Astrocyte (in vitro differentiated cells and primary cell): ENCODE measurements around the gene DSG3. TPM values are rescaled to one million over a fixed set of nuclear protein-coding genes. Genes with fewer than 3 reads are reported as not detected.

ENCODE experiments used
- DNase-seq: peaks from one replicate; pipeline ENCODE4 v3.0.0-alpha.2; 2010; ENCODE audit warnings: low read depth
- FAIRE-seq: peaks from 2 replicates; lab custom pipeline; 2011; peaks lifted over from hg19 to GRCh38; lab: Jason Lieb, UNC
- H2AFZ ChIP-seq: 2 replicates; pipeline ENCODE4 v1.6.0; 2012; ENCODE audit warnings: low read depth, low read length, inconsistent platforms
- H3K27ac ChIP-seq: 2 replicates; pipeline ENCODE4 v1.5.1; 2011; ENCODE audit warnings: low read depth, low read length, inconsistent platforms
- H3K27me3 ChIP-seq: 2 replicates; pipeline ENCODE4 v1.6.0; 2011; ENCODE audit warnings: low read length, inconsistent platforms; ENCODE audit not compliant: insufficient read depth
- H3K36me3 ChIP-seq: 2 replicates; pipeline ENCODE4 v1.5.1; 2011; ENCODE audit warnings: low read length, inconsistent platforms; ENCODE audit not compliant: insufficient read depth
- H3K4me1 ChIP-seq: 2 replicates; pipeline ENCODE4 v1.5.1; 2011; ENCODE audit warnings: low read length, inconsistent platforms; ENCODE audit not compliant: insufficient read depth
- H3K4me2 ChIP-seq: 2 replicates; pipeline ENCODE4 v1.6.0; 2012; ENCODE audit warnings: low read length, inconsistent platforms
- H3K4me3 ChIP-seq: 2 replicates; pipeline ENCODE4 v1.5.1; 2011; ENCODE audit warnings: low read depth, mild to moderate bottlenecking, low read length, inconsistent platforms; ENCODE audit not compliant: insufficient read depth
- H3K79me2 ChIP-seq: 2 replicates; pipeline ENCODE4 v1.6.0; 2012; ENCODE audit warnings: mild to moderate bottlenecking, low read length, inconsistent platforms; ENCODE audit not compliant: insufficient read depth
- H3K9ac ChIP-seq: 2 replicates; pipeline ENCODE4 v1.6.0; 2012; ENCODE audit warnings: mild to moderate bottlenecking, low read length, inconsistent platforms
- H3K9me3 ChIP-seq: 2 replicates; pipeline ENCODE4 v1.5.1; 2012; ENCODE audit warnings: low read depth, mild to moderate bottlenecking, low read length, inconsistent platforms; ENCODE audit not compliant: insufficient read depth
- H4K20me1 ChIP-seq: 2 replicates; pipeline ENCODE4 v1.6.0; 2012; ENCODE audit warnings: low read length, inconsistent platforms; ENCODE audit not compliant: insufficient read depth
- H3K27ac Mint-ChIP-seq: one replicate; pipeline ENCODE4 v1.8.0; 2021; ENCODE audit warnings: mild to moderate bottlenecking, mixed read lengths; ENCODE audit not compliant: unreplicated experiment
- H3K27me3 Mint-ChIP-seq: one replicate; pipeline ENCODE4 v1.8.0; 2021; ENCODE audit warnings: low read depth, mixed read lengths; ENCODE audit not compliant: unreplicated experiment
- H3K36me3 Mint-ChIP-seq: one replicate; pipeline ENCODE4 v1.8.0; 2021; ENCODE audit warnings: low read depth, mixed read lengths; ENCODE audit not compliant: unreplicated experiment
- H3K4me1 Mint-ChIP-seq: one replicate; pipeline ENCODE4 v1.8.0; 2021; ENCODE audit warnings: low read depth, mixed read lengths; ENCODE audit not compliant: unreplicated experiment
- H3K4me3 Mint-ChIP-seq: one replicate; pipeline ENCODE4 v1.8.0; 2021; ENCODE audit warnings: mild to moderate bottlenecking, moderate library complexity, mixed read lengths; ENCODE audit not compliant: unreplicated experiment
- H3K9me3 Mint-ChIP-seq: one replicate; pipeline ENCODE4 v1.8.0; 2021; ENCODE audit warnings: mild to moderate bottlenecking, mixed read lengths; ENCODE audit not compliant: unreplicated experiment
- CTCF ChIP-seq: IDR thresholded peaks from 2 replicates; pipeline ENCODE4 v1.5.1; 2011; ENCODE audit warnings: low read depth, mild to moderate bottlenecking, inconsistent platforms, low read length, moderate library complexity; ENCODE audit not compliant: insufficient read depth
- EZH2 ChIP-seq: IDR thresholded peaks from 2 replicates; pipeline ENCODE4 v1.6.1; 2012; ENCODE audit warnings: mild to moderate bottlenecking, low read length, inconsistent platforms; ENCODE audit not compliant: insufficient read depth
- total RNA-seq: library from RNA; stranded (reverse); gene quantifications from 2 replicates; pipeline ENCODE4 v1.2.1, GENCODE V29; 2021

The DSG3 gene
- total RNA-seq, 1 donor from 2014 or later = 0.64 TPM

DNA sequence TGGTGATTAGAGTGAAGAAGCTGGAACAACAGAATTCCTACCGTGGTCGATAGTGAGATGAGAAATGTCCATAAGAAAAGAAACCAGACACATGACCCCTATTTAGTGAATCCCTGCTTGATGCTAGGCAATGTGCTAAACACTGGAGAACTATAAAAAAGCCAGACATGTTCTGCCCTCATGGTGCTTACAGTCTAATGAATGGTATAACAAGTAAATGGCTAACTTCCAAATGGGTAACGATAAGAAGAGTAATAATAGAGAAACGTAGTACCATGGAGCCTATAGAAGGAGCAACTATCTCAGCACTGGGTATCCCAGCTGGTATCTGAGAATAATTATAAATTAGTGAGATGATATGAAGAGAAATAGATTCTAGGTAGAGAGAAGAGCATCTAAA lies 55.5 kb downstream of the DSG3 start:
- Histone ChIP-seq H4K20me1 (no peaks in the 10 kb centered on the region), H2AFZ (no peak overlapping the region), H3K4me3 (no peak overlapping the region), H3K36me3 (no peaks in the 10 kb centered on the region), H3K27ac (no peak overlapping the region), H3K9me3 (no peaks in the 10 kb centered on the region), H3K79me2 (peaks cover 22% of the 10 kb centered on the region), H3K4me1 (no peaks in the 10 kb centered on the region), H3K9ac (no peak overlapping the region), H3K27me3 (no peaks in the 10 kb centered on the region), H3K4me2 (no peak overlapping the region)
- Mint-ChIP-seq H3K36me3 (peaks cover 4% of the 10 kb centered on the region), H3K27me3 (no peaks in the 10 kb centered on the region), H3K9me3 (peaks cover 2% of the 10 kb centered on the region), H3K4me3 (no peak overlapping the region), H3K4me1 (peaks cover 11% of the 10 kb centered on the region), H3K27ac (no peak overlapping the region)
- no peak for TF ChIP-seq CTCF
- no peak for TF ChIP-seq EZH2
- FAIRE-seq (no peak), DNase-seq (no peak)

DNA sequence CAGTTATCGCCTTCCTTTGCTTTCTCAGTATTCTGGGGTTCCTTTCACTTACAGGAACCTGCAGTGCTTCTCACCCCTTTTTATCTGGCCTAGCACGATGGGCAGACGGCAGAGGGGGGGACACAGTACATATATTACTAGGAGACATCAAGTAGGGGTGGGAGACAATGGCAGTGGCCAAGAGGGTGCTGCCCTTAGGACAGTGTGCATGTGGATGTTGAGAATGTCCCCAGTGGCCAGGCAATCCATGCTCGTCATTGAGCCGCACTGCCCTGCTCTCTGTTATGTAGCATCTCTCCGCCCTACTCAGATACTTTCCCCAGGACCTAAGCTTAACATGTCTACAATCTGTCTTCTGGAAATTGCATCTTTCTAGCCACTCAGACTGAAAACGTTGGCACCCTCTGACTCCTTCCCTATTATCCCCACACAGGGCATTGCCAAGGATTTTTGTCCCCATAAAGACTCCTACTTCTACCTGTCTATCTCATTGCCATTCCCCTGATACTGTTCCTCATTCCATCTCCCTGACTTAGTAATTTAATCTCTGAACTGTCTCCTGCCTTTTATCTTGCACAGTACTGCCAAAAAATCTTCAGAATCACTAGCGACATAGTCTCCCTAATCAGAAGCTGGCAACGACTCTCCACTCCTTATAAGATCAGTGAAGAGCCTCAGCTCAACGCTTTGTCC lies 57.1 kb downstream of the DSG3 start:
- no peaks in the 10 kb centered on the region for H3K36me3 ChIP-seq
- no peak overlapping the region for H3K9ac ChIP-seq
- no peak overlapping the region for H3K27ac ChIP-seq
- H3K4me2 ChIP-seq = no peak overlapping the region
- H3K4me1 Mint-ChIP-seq = peaks cover 14% of the 10 kb centered on the region
- H2AFZ ChIP-seq = no peak overlapping the region
- TF ChIP-seq EZH2 (no peak), CTCF (no peak)
- H3K27me3 Mint-ChIP-seq = no peaks in the 10 kb centered on the region
- no peak for DNase-seq
- no peak overlapping the region for H3K4me3 Mint-ChIP-seq
- peaks cover 4% of the 10 kb centered on the region for H3K36me3 Mint-ChIP-seq
- no peaks in the 10 kb centered on the region for H3K9me3 ChIP-seq
- no peaks in the 10 kb centered on the region for H3K27me3 ChIP-seq
- H3K27ac Mint-ChIP-seq = no peak overlapping the region
- H3K4me1 ChIP-seq = no peaks in the 10 kb centered on the region
- FAIRE-seq = no peak
- H3K9me3 Mint-ChIP-seq = peaks cover 2% of the 10 kb centered on the region
- H3K79me2 ChIP-seq = peaks cover 17% of the 10 kb centered on the region
- no peak overlapping the region for H3K4me3 ChIP-seq
- no peaks in the 10 kb centered on the region for H4K20me1 ChIP-seq

DNA sequence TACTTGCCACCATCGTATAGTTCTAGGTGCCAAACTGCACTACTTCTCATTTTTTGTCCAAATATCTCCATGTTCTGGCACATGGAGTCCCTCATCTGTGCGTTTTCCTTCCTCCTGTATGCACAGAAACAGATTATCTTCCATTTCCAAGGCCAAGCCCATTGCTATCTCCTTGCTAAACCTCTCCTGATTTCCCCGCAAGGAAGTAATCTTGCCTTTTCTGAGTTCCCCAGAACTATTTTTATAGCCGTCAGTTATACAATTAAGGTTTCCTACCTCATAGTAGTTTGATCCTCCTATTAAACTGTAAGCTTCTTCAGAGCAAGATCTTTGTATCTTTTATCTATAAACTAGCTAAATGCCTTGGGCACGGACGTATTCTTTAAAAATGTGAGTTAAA lies 57.6 kb downstream of the DSG3 start:
- peaks cover 17% of the 10 kb centered on the region for H3K4me1 Mint-ChIP-seq
- H3K27ac ChIP-seq = no peak overlapping the region
- no peak overlapping the region for H3K4me3 ChIP-seq
- H3K27me3 Mint-ChIP-seq = no peaks in the 10 kb centered on the region
- peaks cover 2% of the 10 kb centered on the region for H3K9me3 Mint-ChIP-seq
- H3K4me3 Mint-ChIP-seq = no peak overlapping the region
- H3K36me3 Mint-ChIP-seq = peaks cover 4% of the 10 kb centered on the region
- no peak for DNase-seq
- H3K4me1 ChIP-seq = no peaks in the 10 kb centered on the region
- H3K36me3 ChIP-seq = no peaks in the 10 kb centered on the region
- peaks cover 12% of the 10 kb centered on the region for H3K79me2 ChIP-seq
- TF ChIP-seq EZH2 (no peak), CTCF (no peak)
- H2AFZ ChIP-seq = no peak overlapping the region
- H3K9me3 ChIP-seq = no peaks in the 10 kb centered on the region
- H3K4me2 ChIP-seq = no peak overlapping the region
- no peak overlapping the region for H3K27ac Mint-ChIP-seq
- FAIRE-seq = no peak
- no peak overlapping the region for H3K9ac ChIP-seq
- H4K20me1 ChIP-seq = no peaks in the 10 kb centered on the region
- no peaks in the 10 kb centered on the region for H3K27me3 ChIP-seq
